Measurements from ENCODE around the gene WSCD1. TPM values are rescaled to one million over a fixed set of nuclear protein-coding genes. Genes with fewer than 3 reads are reported as not detected.
A peak's percentile ranks its signal among the peaks of the same experiment; 100 is the strongest.

WSCD1 gene
- total RNA-seq, 1 donor from 2014 or later: 3.3 TPM

GRCh38 chr17:6108987-6109386 lies 38.8 kb downstream of the WSCD1 start:
- DNase-seq: no peak

GRCh38 chr17:6109536-6109935 lies 39.4 kb downstream of the WSCD1 start:
- no peak for DNase-seq

- no peak for DNase-seq
Observed at GRCh38 chr17:6110088-6110487, 39.9 kb downstream of the WSCD1 start.

GRCh38 chr17:6110592-6110991 lies 40.4 kb downstream of the WSCD1 start:
- no peak for DNase-seq

- DNase-seq: no peak
Observed at GRCh38 chr17:6120351-6120750, 50.2 kb downstream of the WSCD1 start.

DNA sequence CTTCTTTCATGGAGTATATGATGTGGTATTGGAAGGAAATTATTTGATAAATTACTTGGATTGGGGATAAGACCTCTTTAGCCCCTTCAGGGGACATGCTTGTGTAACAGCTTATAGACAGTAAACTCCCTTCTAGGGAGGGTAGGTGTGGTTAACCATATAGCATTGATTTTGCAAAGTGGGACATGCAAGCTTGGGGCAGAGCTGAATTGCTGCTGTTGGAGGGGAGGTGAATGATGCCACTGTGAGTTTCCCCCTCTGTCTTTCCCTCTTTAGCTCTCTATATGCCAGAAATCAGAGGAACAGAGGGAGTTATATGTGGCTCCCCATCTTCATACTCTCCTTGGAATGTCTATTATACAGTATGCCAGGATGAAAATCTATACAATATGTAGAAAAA lies 54.7 kb downstream of the WSCD1 start:
- DNase-seq: no peak

GRCh38 chr17:6126768-6127167 lies 56.6 kb downstream of the WSCD1 start:
- DNase-seq: no peak

DNA sequence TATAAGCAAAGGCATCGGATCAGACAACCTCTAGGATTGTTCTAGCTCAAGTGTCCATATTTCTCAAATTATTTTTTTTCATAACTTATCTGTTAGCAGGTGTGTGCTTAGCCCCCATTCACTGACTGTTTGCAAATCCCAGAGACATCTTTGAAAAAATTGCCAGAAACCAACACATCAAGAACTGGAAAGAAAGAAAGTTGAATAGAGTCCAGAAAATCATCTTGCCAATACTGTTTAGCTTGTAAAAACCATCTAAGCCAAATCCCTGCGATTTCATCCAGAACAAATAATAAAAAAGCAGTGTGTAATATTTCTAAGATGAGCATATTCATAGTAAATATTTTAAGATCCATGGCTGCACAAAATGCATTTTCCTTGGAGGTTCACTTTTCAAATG lies 64.5 kb downstream of the WSCD1 start:
- DNase-seq: no peak

- DNase-seq: no peak
Observed at GRCh38 chr17:6135236-6135635, 65.1 kb downstream of the WSCD1 start.

DNA sequence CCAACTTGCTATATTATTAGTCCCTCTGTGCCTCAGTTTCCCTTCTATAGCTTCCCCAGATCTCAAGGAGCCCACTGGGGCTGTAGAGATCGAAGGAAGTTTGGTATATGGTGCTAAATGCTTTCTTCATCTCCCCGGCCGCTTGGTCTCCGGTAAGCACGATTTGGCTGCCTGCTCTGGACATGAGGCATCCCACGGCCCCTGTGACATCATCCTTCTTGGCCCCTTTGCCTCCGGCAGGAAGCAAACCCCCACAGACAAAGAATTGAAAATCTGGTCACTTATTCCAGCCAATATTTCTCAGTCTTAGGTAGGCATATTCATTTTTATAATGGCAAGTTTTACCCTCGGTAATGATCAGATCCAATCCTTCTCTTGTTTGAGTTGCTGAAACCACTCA lies 65.8 kb downstream of the WSCD1 start:
- DNase-seq: no peak

DNA sequence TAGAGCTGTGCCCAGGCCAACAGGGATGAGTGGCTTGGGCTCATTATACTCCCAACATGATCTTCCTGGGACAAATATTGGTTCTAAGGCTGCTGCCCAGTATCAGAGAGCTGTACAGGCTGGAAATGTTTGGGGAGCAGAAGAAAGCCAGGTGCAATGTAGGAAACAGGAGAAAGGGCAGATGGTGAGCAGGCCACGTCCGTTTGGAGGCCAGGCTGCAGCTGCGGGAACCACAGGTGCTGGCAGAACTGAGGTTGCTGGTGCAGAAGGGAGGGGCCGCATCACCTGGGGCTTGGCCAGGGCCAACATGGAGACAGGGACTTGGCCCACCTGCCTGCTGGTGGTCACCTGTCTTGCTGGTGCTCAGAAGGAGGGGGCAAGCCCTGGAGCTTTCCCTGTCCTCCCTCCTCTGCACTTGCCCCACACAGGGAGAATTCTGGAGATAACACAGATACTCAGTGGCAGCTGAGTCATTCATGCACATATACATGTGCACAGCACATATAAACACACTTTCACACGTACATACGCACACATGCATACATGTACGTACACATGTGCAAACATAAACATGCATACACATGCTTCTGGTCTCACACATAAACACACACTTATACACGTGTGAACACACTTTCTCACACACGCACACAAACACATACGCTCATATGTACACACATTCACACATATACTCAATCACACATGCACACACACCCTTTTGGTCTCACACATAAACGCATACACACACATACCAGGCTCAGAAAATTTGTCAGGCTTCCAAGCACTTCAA lies 67.7 kb downstream of the WSCD1 start:
- DNase-seq: no peak

DNA sequence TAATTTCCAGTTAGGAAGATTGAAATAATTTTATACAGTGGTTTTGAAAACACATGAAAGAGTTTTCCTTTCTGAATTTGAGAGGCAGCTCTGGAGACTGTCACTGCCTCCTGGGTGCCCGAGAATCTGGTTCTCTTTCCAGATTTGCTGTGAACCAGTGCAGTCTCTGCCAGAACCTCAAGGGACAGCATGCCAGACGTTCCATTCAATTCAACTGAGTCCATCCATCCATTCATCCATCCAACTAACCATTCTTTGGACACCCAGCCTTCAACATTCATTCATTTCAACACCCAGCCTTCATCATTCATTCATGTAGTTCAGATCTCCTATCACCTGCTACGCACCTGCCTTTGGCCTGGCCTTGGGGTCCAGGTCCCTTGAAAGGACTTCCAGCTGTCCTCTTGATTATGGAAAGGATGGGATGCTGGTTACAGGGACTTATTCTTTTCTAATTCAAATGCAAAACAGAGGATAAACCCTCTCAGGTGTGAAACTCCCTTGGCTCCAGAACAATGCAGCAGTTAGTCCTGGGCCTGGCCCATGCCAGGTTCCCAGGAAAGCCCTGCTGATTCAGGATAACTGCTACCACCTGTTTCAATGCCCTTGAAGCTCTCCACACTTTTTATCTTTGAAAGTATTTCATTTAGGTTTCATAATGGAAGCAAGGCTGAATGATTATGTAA lies 68.7 kb downstream of the WSCD1 start:
- DNase-seq: no peak

- DNase-seq: no peak
Observed at GRCh38 chr17:6139447-6139832, 69.3 kb downstream of the WSCD1 start.

GRCh38 chr17:6140188-6140587 lies 70.0 kb downstream of the WSCD1 start:
- no peak for DNase-seq

- DNase-seq: no peak
Observed at GRCh38 chr17:6140728-6141330, 70.7 kb downstream of the WSCD1 start.

DNA sequence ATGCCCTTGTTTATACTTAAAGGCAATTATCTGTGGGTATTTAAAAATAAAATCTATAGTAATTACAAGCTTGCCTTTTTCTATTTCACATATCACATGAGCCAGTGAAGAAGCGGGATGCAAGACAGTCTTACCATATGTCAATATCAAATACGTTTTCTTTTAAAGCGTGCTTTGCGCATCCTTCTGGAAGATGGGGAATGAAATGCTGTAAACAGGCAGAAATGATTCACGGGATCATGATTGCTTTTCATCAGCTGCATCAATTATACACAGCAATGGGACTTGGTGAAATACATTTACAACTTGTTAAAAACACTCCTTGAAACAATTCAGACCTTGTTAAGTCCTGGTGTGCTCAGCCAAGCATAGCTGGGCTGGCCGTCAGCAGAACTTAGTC lies 72.5 kb downstream of the WSCD1 start:
- no peak for DNase-seq

GRCh38 chr17:6145946-6146345 lies 75.8 kb downstream of the WSCD1 start:
- DNase-seq: no peak

- DNase-seq: no peak
Observed at GRCh38 chr17:6147042-6147441, 76.9 kb downstream of the WSCD1 start.

DNA sequence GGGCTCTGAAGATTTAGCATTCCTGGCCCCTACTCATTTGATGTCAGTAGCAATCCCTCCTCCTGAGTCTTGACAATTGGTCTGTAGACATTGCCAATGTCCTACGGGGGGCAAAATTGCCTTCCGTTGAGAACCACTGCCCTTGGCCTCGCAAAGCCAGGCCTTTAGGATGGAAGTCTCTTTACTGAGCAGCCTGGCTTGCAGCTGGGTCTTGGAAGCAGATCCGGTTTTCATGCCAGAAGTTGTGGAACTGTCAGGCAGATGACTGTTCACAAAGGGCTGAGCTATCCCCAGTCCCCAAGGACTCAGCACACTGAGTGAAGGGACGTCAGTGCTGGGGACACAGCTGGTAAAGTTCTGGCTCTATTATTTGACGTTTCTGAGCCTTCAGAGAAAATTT lies 83.2 kb downstream of the WSCD1 start:
- peak; percentile 58 for DNase-seq

- no peak for DNase-seq
Observed at GRCh38 chr17:6157716-6158115, 87.5 kb downstream of the WSCD1 start.

DNA sequence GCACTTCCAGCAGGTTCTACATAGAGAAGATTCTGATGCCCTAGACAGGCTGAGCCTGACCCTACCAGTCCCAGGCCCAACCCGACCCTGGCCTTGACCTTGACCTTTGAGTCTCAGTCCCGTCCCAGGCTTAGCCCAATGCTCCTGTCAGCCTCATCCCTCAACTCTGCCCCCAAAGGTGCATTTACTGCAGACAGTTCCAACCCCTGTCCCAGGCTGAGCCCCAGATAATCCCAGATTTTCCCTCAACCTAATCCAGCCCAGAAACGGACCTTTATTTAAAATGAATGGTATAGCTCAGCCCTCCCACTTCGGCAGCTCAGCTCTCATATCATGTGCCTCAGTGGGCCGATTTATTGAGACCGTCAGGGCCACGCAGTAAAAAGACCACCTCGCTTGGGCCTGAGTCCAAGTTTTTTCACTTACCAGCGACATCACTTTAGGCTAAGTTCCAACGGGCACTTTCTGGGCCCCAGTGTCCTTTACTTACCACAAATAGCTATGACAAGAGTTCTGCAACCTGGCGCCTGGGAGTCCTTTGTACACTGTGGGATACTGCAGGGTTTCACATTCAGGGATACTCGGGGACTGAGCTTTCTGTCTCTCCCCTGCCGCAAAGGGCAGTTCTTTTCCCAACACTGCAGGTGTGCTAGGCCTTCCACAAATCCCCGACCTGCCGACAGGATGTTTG lies 89.5 kb downstream of the WSCD1 start:
- DNase-seq: no peak

- no peak for DNase-seq
Observed at GRCh38 chr17:6160232-6160555, 90.0 kb downstream of the WSCD1 start.
